GM06990 (cell line): Measurements from ENCODE around the gene ZFYVE28.

ENCODE experiments used
- DNase-seq: peaks from one replicate; pipeline ENCODE4 v3.0.0-alpha.2; 2011; ENCODE audit not compliant: insufficient read length; ENCODE audit errors: extremely low read depth
- H3K27me3 ChIP-seq: replicated peaks from 2 replicates; pipeline ENCODE4 v1.6.0; 2011; ENCODE audit warnings: low read length; ENCODE audit not compliant: control insufficient read depth, insufficient read depth
- H3K36me3 ChIP-seq: 2 replicates; pipeline ENCODE4 v1.5.1; 2011; ENCODE audit warnings: low read length; ENCODE audit not compliant: control insufficient read depth, insufficient read depth
- H3K4me3 ChIP-seq: replicated peaks from 2 replicates; pipeline ENCODE4 v1.5.1; 2011; ENCODE audit warnings: low read depth, mild to moderate bottlenecking, control low read depth, low read length
- TF ChIP-seq, protein P1 (sequence below): IDR thresholded peaks from 2 replicates; pipeline ENCODE4 v1.5.1; 2011; ENCODE audit warnings: low read length, control low read depth, mild to moderate bottlenecking, inconsistent platforms; ENCODE audit not compliant: insufficient read depth, poor library complexity, severe bottlenecking

Gene ZFYVE28

DNA sequence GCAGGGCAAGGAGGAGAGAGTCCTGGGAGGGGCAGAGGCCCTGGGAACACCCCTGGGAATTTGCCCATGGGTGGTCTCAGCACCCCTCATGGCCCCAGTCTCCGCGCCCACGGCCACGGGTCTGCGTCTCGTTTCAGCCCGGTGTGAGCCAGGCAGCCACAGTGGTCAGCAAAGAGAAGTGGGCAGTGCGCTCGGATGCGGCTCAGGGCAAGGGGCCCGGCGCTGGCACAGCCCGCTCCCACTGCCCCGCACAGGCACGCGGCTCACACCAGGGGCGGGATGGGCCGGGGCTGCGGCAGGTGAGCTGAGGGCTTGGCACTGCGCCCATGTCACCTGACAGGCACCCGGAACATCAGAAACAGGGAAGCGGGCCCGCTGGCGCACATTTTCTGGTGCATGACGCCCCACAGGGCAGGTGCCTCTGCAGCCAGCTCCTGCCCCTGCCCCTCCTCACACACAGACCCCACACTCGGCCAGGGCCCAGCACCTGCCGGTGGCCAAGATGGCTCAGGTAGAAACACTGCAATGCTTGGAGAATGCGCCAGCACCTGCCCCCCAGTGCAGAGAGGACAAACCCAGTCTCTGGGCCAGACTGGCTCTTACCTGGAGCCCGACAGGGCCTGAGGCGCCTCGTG is 114.6 kb downstream of the ZFYVE28 start:
- TF ChIP-seq, protein P1, sequence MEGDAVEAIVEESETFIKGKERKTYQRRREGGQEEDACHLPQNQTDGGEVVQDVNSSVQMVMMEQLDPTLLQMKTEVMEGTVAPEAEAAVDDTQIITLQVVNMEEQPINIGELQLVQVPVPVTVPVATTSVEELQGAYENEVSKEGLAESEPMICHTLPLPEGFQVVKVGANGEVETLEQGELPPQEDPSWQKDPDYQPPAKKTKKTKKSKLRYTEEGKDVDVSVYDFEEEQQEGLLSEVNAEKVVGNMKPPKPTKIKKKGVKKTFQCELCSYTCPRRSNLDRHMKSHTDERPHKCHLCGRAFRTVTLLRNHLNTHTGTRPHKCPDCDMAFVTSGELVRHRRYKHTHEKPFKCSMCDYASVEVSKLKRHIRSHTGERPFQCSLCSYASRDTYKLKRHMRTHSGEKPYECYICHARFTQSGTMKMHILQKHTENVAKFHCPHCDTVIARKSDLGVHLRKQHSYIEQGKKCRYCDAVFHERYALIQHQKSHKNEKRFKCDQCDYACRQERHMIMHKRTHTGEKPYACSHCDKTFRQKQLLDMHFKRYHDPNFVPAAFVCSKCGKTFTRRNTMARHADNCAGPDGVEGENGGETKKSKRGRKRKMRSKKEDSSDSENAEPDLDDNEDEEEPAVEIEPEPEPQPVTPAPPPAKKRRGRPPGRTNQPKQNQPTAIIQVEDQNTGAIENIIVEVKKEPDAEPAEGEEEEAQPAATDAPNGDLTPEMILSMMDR = no peak
- Histone ChIP-seq H3K36me3 (no peaks in the 10 kb centered on the region), H3K27me3 (no peaks in the 10 kb centered on the region), H3K4me3 (no peak overlapping the region)
- no peak for DNase-seq

DNA sequence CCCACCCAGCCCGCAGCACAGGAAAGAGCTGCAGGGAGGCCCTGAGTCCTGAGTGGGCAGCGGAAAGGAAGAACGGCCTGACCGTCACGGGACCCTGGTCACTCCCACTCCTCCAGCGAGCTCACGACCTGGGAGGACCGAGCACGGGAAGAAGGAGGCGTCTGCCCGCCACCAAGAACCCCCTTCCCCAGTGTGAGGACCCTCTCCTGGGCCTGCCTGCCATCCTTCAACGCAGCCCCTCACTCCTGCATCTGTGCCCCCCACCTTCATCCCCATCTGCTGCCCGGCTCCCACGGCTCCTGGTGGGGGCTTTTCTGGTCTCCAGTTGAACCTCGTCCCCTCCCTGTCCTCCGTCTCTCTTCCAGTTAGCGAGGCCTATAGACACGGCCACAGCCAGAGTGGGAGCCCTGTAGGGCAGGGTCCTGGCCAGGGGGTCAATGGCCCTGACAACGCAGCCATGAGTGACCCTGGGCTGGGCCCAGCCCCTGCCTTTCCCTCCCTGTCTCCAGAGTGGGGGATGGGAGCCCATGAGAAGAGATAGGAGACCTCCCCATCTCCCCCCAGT is 115.2 kb downstream of the ZFYVE28 start:
- no peak for DNase-seq
- TF ChIP-seq, protein P1 = no peak
- H3K36me3 ChIP-seq = no peaks in the 10 kb centered on the region
- no peak overlapping the region for H3K4me3 ChIP-seq
- H3K27me3 ChIP-seq = no peaks in the 10 kb centered on the region

DNA sequence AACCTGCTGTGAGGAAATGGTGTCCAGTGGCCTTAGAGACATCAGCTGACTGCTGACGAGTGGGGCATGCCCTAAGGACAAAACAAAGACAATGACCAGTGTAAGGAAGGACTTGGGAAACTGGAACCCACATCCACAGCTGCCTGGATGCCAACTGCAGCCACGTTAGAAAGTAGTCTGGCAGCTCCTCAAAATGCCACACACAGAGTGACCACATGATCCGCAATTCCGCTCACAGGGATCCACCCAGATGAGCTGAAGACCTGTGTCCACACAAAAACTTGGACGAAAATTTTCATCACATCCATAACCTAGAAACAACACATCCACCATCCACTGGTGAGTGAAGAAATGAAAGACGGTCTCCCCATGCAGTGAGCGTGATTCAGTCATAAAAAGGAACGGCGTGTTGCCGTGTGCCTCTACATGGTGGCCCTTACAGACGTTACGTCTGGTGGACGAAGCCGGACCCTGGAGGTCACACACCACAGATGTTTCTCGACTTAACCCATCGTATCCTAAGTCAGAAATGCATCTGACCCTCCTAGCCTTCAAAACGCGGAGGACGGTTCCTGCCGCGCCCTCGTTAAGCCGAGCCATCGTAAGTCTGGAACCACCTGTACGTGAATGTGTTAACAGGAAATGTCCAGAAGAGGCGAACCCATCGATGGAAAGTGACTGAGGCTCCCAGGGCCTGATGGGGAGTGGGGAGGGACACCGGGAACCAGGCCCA is 115.9 kb downstream of the ZFYVE28 start:
- Histone ChIP-seq H3K27me3 (no peaks in the 10 kb centered on the region), H3K4me3 (no peak overlapping the region), H3K36me3 (no peaks in the 10 kb centered on the region)
- TF ChIP-seq, protein P1 = no peak
- DNase-seq = no peak

DNA sequence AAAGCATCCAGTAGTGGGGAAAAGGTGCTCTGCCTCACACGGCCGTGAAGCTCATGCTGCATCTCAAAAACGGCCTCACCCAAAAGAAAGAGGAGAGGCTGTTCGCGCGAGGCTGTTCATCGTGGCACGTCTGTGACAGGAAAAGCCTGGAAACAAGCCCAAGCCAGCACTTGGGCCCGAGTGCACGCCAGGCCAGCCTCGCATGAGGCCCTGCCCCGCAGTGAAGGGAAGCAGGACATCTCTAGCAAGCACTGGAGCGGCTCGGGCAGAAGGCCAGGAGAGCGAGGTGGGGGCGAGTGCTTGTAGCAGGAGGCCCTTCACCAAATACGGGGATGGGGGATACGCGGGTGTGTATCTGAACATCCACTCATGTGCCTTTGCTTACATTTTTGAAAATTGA is 116.6 kb downstream of the ZFYVE28 start:
- no peak overlapping the region for H3K4me3 ChIP-seq
- H3K27me3 ChIP-seq = no peaks in the 10 kb centered on the region; the same call in 1 of the 2 replicates
- DNase-seq = no peak
- no peaks in the 10 kb centered on the region for H3K36me3 ChIP-seq
- TF ChIP-seq, protein P1 = no peak

DNA sequence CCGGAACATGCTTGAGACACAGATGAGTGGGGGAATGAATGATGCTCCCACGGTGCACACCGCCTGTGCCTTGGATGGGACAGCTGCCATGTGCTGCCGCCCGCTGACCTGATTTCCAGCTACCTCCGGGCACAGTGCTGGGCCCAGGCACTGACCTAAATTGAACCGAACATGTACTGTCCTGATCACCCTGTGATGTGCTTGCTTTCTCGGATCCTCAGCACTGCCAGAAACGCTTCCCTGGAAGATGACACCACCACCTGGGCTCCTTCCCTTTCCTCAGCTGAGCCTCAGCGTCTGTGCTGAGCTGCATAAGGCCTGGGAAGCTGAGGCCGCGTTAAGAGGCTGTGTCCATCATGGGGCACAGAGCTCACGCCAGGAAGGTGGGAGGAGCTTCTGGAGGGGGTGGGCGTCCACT is 117.2 kb downstream of the ZFYVE28 start:
- DNase-seq = no peak
- TF ChIP-seq, protein P1 = no peak
- Histone ChIP-seq H3K27me3 (no peaks in the 10 kb centered on the region; the same call in 1 of the 2 replicates), H3K36me3 (no peaks in the 10 kb centered on the region), H3K4me3 (no peak overlapping the region)
